HFFc6 (cell line): Measurements from ENCODE around the gene CTDSP2. TPM values are rescaled to one million over a fixed set of nuclear protein-coding genes. Genes with fewer than 3 reads are reported as not detected.

Experiments used
- DNase-seq: peaks from one replicate; pipeline ENCODE4 v3.0.0-alpha.2; 2018
- H3K27ac Mint-ChIP-seq: 2 replicates; pipeline ENCODE4 v1.8.0; 2020; ENCODE audit warnings: mild to moderate bottlenecking, mixed read lengths
- H3K27me3 Mint-ChIP-seq: 2 replicates; pipeline ENCODE4 v1.8.0; 2021; ENCODE audit warnings: mild to moderate bottlenecking, moderate library complexity, mixed read lengths; ENCODE audit not compliant: insufficient read depth
- H3K36me3 Mint-ChIP-seq: 2 replicates; pipeline ENCODE4 v1.8.0; 2021; ENCODE audit warnings: low read depth, mixed read lengths
- H3K4me1 Mint-ChIP-seq: 2 replicates; pipeline ENCODE4 v1.8.0; 2020; ENCODE audit warnings: low read depth, mixed read lengths
- H3K4me3 Mint-ChIP-seq: 2 replicates; pipeline ENCODE4 v1.8.0; 2020; ENCODE audit warnings: mild to moderate bottlenecking, moderate library complexity, mixed read lengths
- H3K9me3 Mint-ChIP-seq: 2 replicates; pipeline ENCODE4 v1.8.0; 2020; ENCODE audit warnings: mild to moderate bottlenecking, mixed read lengths
- CTCF ChIP-seq: fragments of 200-600 bp; sonication (generic); IDR thresholded peaks from 2 replicates; pipeline ENCODE4 v1.5.0; 2021; ENCODE audit warnings: antibody characterized with exemption, mild to moderate bottlenecking
- total RNA-seq, 6 experiments: library from RNA; stranded (reverse); fragmentation: NEBNext Ultra II Directional; extraction: Animal tissue kit (Norgen Biotek cat#: 25700); gene quantifications; 2 replicates in 1 of 6; 3 replicates in 5 of 6; pipeline ENCODE4 v1.2.3, GENCODE V29; 2021

Gene CTDSP2
- total RNA-seq, 6 experiments from 2014 or later, result 99.2 to 128 (median 111) TPM

DNA sequence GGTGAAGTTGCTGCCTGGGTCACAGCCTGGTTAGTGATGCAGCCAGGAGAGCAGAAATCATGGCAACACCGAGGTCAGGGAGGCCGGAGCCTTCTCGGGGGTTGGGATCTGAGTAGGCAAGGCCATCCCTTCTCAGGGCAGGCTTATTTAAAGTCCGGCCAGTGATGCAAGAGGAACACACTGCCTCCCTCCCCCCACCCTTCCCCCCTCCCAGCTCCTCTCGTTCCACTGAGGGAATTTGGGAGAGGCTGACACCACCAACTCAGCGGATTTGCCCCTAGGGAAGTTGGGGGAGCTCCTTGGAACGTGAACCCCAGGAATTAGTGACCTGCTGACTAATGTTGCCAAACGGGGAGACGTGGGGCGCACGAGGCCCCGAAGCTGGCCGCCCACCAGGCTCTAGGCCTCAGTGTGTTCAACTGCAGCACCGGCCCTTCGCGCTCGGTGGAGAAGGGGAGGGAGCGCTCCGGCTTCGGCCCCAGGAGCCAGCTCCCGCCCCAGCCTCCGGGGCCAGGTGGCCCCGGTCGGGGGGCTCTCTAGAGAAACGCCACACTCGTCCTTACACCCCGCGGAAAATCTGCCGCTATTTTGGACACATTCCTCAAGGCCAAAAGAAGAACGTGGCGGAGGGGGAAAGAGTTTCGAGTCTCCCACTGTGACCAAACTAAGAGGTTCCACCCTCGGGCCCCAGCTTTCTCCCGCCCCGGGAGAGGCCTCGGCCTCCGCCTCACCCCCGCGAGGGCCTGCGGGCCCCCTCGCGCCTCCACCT lies 1.6 kb downstream of the CTDSP2 start:
- no peak for TF ChIP-seq CTCF
- H3K4me3 Mint-ChIP-seq, result peak overlapping the region; percentile 91
- H3K27me3 Mint-ChIP-seq, result peaks cover 8% of the 10 kb centered on the region
- peaks cover 53% of the 10 kb centered on the region for H3K4me1 Mint-ChIP-seq
- no peaks in the 10 kb centered on the region for H3K9me3 Mint-ChIP-seq
- H3K27ac Mint-ChIP-seq, result peak overlapping the region; percentile 91
- peak; percentile 91 for DNase-seq
- H3K36me3 Mint-ChIP-seq, result peaks cover 5% of the 10 kb centered on the region; the same call in 1 of the 2 replicates

GRCh38 chr12:57842342-57843294 lies 3.9 kb downstream of the CTDSP2 start:
- Mint-ChIP-seq H3K27me3 (peaks cover 2% of the 10 kb centered on the region; the same call in 1 of the 2 replicates), H3K4me1 (peaks cover 76% of the 10 kb centered on the region), H3K27ac (peak overlapping the region; percentile 91), H3K4me3 (peak overlapping the region; percentile 91), H3K9me3 (no peaks in the 10 kb centered on the region), H3K36me3 (peaks cover 5% of the 10 kb centered on the region; the same call in 1 of the 2 replicates)
- peak; percentile 17 for DNase-seq
- no peak for TF ChIP-seq CTCF

- Mint-ChIP-seq H3K36me3 (peaks cover 5% of the 10 kb centered on the region; the same call in 1 of the 2 replicates), H3K4me1 (peaks cover 82% of the 10 kb centered on the region), H3K27ac (peak overlapping the region; percentile 27; the same call in 1 of the 2 replicates), H3K9me3 (no peaks in the 10 kb centered on the region), H3K27me3 (no peaks in the 10 kb centered on the region), H3K4me3 (peak overlapping the region; percentile 32)
- TF ChIP-seq CTCF, result no peak
- no peak for DNase-seq
Observed at GRCh38 chr12:57841445-57841844, 5.1 kb downstream of the CTDSP2 start.

DNA sequence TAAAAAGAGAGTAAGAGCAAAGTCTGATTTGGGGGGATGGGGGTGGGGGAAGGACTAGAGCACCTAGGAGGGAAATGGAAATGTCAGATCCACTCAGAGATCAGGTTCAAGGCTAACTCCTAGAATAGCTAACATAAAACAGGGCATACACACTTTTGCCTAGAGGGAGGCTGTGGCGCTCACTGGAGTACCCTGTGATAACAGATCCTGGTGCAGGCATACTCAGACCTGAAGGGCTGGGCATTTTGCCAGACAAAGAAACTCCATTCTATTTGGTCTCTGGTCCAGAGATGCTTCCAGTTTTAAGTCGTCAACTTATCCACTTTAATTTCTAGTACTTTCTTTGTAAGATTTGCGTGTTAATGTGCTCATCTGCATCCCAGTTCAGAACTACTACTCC lies 5.8 kb downstream of the CTDSP2 start:
- Mint-ChIP-seq H3K36me3 (peaks cover 5% of the 10 kb centered on the region; the same call in 1 of the 2 replicates), H3K9me3 (no peaks in the 10 kb centered on the region), H3K4me3 (peak overlapping the region; percentile 32; the same call in 1 of the 2 replicates), H3K27me3 (no peaks in the 10 kb centered on the region), H3K4me1 (peaks cover 90% of the 10 kb centered on the region), H3K27ac (peak overlapping the region; percentile 27)
- DNase-seq, result no peak
- TF ChIP-seq CTCF, result no peak

DNA sequence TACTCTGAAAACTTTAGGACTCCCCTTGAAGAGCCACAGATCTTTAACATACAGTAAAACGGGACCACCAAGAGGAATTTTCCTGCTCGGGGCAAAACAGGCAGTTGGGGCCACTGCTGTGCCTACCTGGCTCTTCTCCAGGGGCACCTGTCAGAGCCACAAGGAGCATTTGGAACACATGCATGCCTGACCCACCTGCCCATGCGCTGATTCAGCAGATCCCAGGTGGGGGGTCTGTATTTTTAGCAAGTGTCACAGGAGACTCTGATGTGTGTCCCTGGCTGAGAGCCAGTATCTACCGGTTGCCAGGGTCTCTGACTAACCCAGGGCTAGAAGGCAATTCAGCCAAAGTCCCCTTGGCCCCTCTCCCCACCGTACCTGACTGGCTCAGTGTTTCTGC lies 6.5 kb downstream of the CTDSP2 start:
- Mint-ChIP-seq H3K9me3 (no peaks in the 10 kb centered on the region), H3K4me1 (peaks cover 95% of the 10 kb centered on the region), H3K36me3 (peaks cover 5% of the 10 kb centered on the region; the same call in 1 of the 2 replicates), H3K4me3 (no peak overlapping the region), H3K27me3 (no peaks in the 10 kb centered on the region), H3K27ac (peak overlapping the region; percentile 77; the same call in 1 of the 2 replicates)
- no peak for TF ChIP-seq CTCF
- no peak for DNase-seq
